ENCODE data around the gene LYL1. TPM values are rescaled to one million over a fixed set of nuclear protein-coding genes. Genes with fewer than 3 reads are reported as not detected.

The LYL1 gene
- total RNA-seq, 4 donors from 2014 or later: 4.5 to 33.4 (median 16.7) TPM

- peak overlapping the region; percentile 83 to 91 (median 88) for H3K27ac ChIP-seq
- no peak overlapping the region for H3K4me3 ChIP-seq
- in situ Hi-C loops (cut with MboI; ENCODE audit: low pct_ligation_motif_present in 1 of 4, low pct_unique_long_range_greater_than_20kb in 1 of 4, low sequenced_read_pairs in 3 of 4) (loop anchor here in 1 of 4 donors (25.0 kb wide), 1 partner anchor 89 kb away; the partner anchor contains the start of gene NFIX), intact Hi-C loops (cut with DNase I; ENCODE audit: low total_unique reads) (no loop called here)
- no peaks in the 10 kb centered on the region for H3K27me3 ChIP-seq
- peaks cover 41 to 47% (median 43%) of the 10 kb centered on the region in 4 donors for H3K4me1 ChIP-seq
- no peak for DNase-seq
- peaks cover 0 to 7% (median 0%) of the 10 kb centered on the region in 4 donors for H3K36me3 ChIP-seq
- H3K9me3 ChIP-seq: no peaks in the 10 kb centered on the region
- TF ChIP-seq POLR2AphosphoS5 (IDR thresholded peaks at IDR 0.05) (no peak), POLR2A (IDR thresholded peaks at IDR 0.05) (no peak), EP300 (IDR thresholded peaks at IDR 0.05; ENCODE audit: low read depth) (no peak)
- TF ChIP-seq, protein P1, sequence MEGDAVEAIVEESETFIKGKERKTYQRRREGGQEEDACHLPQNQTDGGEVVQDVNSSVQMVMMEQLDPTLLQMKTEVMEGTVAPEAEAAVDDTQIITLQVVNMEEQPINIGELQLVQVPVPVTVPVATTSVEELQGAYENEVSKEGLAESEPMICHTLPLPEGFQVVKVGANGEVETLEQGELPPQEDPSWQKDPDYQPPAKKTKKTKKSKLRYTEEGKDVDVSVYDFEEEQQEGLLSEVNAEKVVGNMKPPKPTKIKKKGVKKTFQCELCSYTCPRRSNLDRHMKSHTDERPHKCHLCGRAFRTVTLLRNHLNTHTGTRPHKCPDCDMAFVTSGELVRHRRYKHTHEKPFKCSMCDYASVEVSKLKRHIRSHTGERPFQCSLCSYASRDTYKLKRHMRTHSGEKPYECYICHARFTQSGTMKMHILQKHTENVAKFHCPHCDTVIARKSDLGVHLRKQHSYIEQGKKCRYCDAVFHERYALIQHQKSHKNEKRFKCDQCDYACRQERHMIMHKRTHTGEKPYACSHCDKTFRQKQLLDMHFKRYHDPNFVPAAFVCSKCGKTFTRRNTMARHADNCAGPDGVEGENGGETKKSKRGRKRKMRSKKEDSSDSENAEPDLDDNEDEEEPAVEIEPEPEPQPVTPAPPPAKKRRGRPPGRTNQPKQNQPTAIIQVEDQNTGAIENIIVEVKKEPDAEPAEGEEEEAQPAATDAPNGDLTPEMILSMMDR (IDR thresholded peaks at IDR 0.05): no peak
- WGBS, 2 donors (ENCODE audit: low coverage in 1 of 2): 45% methylated on average over 6 of the region's 6 CpGs; no CpG with 5 or more reads in 1 of the 2 donors
Measured at GRCh38 chr19:13076787-13077186, 25.9 kb downstream of the LYL1 start.

DNA sequence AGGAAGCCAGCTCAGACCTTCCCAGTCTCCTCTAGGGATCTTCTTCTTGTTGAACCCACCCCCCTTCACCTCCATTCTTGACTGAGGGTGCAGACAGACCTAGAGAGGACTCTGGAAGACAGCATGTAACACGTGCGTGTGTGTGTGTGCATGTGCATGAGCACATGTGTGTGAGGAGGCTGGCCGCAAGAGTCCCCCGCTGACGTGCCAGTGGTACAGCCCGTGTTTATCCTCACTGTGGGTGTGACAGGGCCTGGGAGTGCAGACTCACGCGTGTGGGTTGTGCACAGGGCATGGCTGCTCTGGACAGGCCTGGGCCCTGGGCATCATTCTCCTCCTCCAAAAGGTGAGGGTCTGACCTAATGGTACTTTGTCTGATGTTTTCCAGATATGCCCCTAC lies 26.3 kb downstream of the LYL1 start:
- in situ Hi-C loops (cut with MboI; ENCODE audit: low pct_ligation_motif_present in 1 of 4, low pct_unique_long_range_greater_than_20kb in 1 of 4, low sequenced_read_pairs in 3 of 4) (loop anchor here in 1 of 4 donors (25.0 kb wide), 1 partner anchor 89 kb away; the partner anchor contains the start of gene NFIX), intact Hi-C loops (cut with DNase I; ENCODE audit: low total_unique reads) (no loop called here)
- no peaks in the 10 kb centered on the region for H3K9me3 ChIP-seq
- TF ChIP-seq POLR2A (IDR thresholded peaks at IDR 0.05) (no peak), EP300 (IDR thresholded peaks at IDR 0.05; ENCODE audit: low read depth) (no peak)
- TF ChIP-seq, protein P1 (IDR thresholded peaks at IDR 0.05): no peak
- no peak for DNase-seq
- no peak overlapping the region for H3K4me3 ChIP-seq
- peaks cover 41 to 47% (median 43%) of the 10 kb centered on the region in 4 donors for H3K4me1 ChIP-seq
- peaks cover 0 to 7% (median 0%) of the 10 kb centered on the region in 4 donors for H3K36me3 ChIP-seq
- H3K27me3 ChIP-seq: no peaks in the 10 kb centered on the region
- peak overlapping the region in 3 of 4 donors; percentile 83 to 91 (median 86) for H3K27ac ChIP-seq
- WGBS, 2 donors (ENCODE audit: low coverage in 1 of 2): 62% methylated on average over 6 of the region's 8 CpGs; no CpG with 5 or more reads in 1 of the 2 donors

GRCh38 chr19:13074378-13074777 lies 28.3 kb downstream of the LYL1 start:
- Histone ChIP-seq H3K4me3 (no peak overlapping the region), H3K4me1 (peaks cover 37 to 46% (median 41%) of the 10 kb centered on the region in 4 donors), H3K36me3 (peaks cover 0 to 7% (median 0%) of the 10 kb centered on the region in 4 donors), H3K27me3 (no peaks in the 10 kb centered on the region), H3K9me3 (no peaks in the 10 kb centered on the region), H3K27ac (no peak overlapping the region)
- intact Hi-C loops (cut with DNase I; ENCODE audit: low total_unique reads): no loop called here
- no peak for TF ChIP-seq POLR2A (IDR thresholded peaks at IDR 0.05)
- TF ChIP-seq EP300 (IDR thresholded peaks at IDR 0.05; ENCODE audit: low read depth): no peak
- TF ChIP-seq, protein P1 (IDR thresholded peaks at IDR 0.05): no peak
- no peak for TF ChIP-seq POLR2AphosphoS5 (IDR thresholded peaks at IDR 0.05)
- DNase-seq: no peak
- in situ Hi-C loops (cut with MboI; ENCODE audit: low pct_ligation_motif_present in 1 of 4, low pct_unique_long_range_greater_than_20kb in 1 of 4, low sequenced_read_pairs in 3 of 4): no loop called here
- 77 to 89% methylated on average over 3 to 4 of the region's 4 CpGs for WGBS, 2 donors (ENCODE audit: low coverage in 1 of 2)

DNA sequence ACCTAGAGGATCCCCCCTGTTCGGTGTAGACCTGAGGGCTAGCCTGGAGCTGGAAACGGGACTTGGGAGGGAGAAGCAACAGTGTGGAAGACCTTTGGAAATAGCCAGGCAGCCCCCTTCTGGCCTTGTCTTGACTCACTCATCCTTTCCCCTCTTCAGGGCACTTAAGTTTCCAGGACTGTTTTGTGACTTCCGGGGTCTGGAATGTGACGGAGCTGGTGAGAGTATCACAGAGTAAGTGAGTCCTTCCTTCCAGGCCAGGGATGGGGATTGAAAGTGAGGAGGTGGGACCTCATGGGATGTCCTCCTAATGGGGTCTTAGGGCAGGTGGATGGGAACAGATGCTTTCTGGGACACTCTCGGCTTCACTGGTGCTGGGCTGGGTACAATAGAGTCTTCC lies 29.4 kb downstream of the LYL1 start:
- 60 to 75% methylated on average over 1 to 5 of the region's 5 CpGs for WGBS, 2 donors (ENCODE audit: low coverage in 1 of 2)
- in situ Hi-C loops (cut with MboI; ENCODE audit: low pct_ligation_motif_present in 1 of 4, low pct_unique_long_range_greater_than_20kb in 1 of 4, low sequenced_read_pairs in 3 of 4) (no loop called here), intact Hi-C loops (cut with DNase I; ENCODE audit: low total_unique reads) (no loop called here)
- Histone ChIP-seq H3K27me3 (no peaks in the 10 kb centered on the region), H3K4me1 (peaks cover 33 to 46% (median 40%) of the 10 kb centered on the region in 4 donors), H3K4me3 (no peak overlapping the region), H3K36me3 (peaks cover 0 to 7% (median 0%) of the 10 kb centered on the region in 4 donors), H3K27ac (peak overlapping the region in 2 of 4 donors; percentile 4 to 21), H3K9me3 (no peaks in the 10 kb centered on the region)
- DNase-seq: no peak
- TF ChIP-seq POLR2AphosphoS5 (IDR thresholded peaks at IDR 0.05) (no peak), POLR2A (IDR thresholded peaks at IDR 0.05) (no peak), EP300 (IDR thresholded peaks at IDR 0.05; ENCODE audit: low read depth) (no peak)
- TF ChIP-seq, protein P1 (IDR thresholded peaks at IDR 0.05): no peak

Measured in transverse colon (tissue), 4 donors.